NCI-H82 treated with DMSO at 0.1 percent for 48 hours (cell line): ENCODE measurements around the gene WDR64.
"Not testable (repeated sequence)": the region's sequence is repeated elsewhere in the genome, so short reads cannot be mapped to it uniquely, and the experiment has no call there.

Experiments
- DNase-seq: peaks from one replicate; lab custom pipeline; 2025; ENCODE audit not compliant: unreplicated experiment; lab: John Stamatoyannopoulos, UW

WDR64 gene

GRCh38 chr1:241787691-241788090 is 135.6 kb downstream of the WDR64 start:
- no peak for DNase-seq

GRCh38 chr1:241789061-241789460 is 137.0 kb downstream of the WDR64 start:
- DNase-seq, result no peak

- no peak for DNase-seq
Measured at GRCh38 chr1:241799416-241799815, 147.3 kb downstream of the WDR64 start.

- no peak for DNase-seq
Measured at GRCh38 chr1:241800640-241801039, 148.6 kb downstream of the WDR64 start.

GRCh38 chr1:241802863-241803262 is 150.8 kb downstream of the WDR64 start:
- DNase-seq, result no peak

GRCh38 chr1:241804706-241805105 is 152.6 kb downstream of the WDR64 start:
- DNase-seq, result not testable (repeated sequence)

GRCh38 chr1:241808265-241808664 is 156.2 kb downstream of the WDR64 start:
- no peak for DNase-seq

DNA sequence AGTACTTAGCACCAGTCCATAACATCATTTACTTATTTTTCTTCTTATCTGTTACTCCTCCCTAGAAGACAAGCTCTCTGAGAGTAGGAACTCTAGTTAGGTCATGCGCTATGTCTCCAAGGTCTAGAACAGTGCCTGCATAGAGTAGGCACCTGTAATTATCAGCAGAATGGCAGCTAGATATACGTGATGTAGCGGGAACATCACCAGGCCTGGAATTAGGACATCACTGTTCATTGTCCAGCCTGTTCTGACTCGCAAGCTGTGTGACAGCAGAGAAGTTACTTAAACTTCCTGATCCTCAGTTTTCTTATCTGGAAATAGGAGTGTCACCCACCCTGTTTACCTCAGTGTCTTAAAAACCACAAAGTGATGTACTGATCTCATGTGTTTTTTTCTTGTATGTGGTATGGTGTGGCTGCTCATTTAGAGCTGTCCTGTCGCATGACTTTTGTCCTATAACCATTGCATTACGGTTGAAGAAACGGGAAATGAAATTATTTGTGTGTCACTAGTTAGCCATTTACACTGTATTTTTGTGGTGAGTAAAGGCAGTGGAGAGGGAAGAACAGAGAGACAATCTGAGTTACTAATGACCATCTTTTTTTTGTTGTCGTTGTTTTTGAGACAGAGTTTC is 158.8 kb downstream of the WDR64 start:
- DNase-seq, result no peak

DNA sequence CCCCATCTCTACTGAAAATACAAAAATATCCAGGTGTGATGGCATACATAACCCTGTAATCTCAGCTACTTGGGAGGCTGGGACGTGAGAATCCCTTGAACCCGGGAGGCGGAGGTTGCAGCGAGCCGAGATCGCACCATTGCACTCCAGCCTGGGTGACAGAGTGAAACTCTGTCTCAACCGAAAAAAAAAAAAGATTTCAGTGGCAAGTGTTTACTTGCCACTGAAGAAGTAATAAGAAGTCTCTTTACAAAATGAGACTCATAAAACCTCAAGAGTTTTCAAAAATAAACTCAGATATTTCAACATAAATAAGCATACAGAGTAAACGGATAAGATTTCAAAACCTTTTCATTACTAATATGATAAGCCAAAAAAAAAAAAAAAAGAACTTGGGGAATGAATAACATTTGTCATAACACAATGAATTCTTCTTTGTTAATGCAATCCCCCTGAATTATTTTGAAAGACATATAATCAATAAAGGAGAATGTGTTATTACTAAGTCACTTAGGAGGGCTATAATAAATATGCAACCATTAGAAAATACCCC is 161.8 kb downstream of the WDR64 start:
- DNase-seq, result no peak

GRCh38 chr1:241816008-241816407 is 163.9 kb downstream of the WDR64 start:
- DNase-seq, result no peak

DNA sequence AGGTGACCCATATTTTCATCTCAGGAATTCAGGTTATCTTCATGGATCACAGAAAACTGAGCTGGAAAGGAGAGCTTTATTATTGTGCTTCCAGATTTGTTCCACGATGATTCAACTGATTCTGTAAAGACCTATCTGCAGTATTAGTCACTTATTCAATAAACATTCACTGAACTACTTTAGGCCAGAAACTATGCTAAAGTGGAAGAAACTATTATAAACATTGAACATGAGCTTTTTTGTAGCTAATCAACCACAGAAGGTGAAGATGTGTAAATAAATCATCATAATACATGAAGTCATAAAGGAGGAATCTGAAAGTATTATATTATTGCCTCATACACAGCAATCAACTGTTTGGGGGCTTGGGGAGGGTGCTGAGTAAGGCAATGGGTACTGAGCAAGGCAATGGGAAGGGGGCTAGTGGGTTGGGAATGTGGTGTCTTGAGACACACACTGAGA is 165.3 kb downstream of the WDR64 start:
- DNase-seq, result no peak

GRCh38 chr1:241817956-241818612 is 166.0 kb downstream of the WDR64 start:
- DNase-seq, result no peak

DNA sequence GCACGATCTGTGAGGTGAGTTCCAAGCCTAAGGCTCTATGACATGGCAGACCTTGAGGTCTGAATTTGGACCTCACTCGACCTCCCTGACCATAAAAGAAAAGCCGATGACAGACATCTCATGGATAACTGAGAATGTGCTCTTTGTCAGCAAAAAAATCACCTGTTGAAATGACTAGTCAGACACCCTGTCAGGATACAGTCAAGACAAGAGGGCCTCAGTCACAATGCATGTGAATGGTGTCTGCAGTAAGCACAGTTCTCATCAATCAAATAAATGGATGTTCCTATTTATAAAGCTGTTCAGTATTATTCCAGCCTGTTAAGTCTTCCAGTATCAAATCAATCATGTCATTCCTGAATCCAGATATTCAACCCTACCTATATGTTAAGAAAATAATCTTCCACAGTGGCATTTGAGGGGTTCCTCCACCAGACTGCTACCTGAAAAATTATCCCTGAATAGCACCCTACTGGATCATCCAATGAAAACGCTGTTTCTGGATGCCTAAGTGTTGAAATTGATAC is 167.3 kb downstream of the WDR64 start:
- DNase-seq, result no peak

GRCh38 chr1:241821363-241821762 is 169.3 kb downstream of the WDR64 start:
- no peak for DNase-seq

DNA sequence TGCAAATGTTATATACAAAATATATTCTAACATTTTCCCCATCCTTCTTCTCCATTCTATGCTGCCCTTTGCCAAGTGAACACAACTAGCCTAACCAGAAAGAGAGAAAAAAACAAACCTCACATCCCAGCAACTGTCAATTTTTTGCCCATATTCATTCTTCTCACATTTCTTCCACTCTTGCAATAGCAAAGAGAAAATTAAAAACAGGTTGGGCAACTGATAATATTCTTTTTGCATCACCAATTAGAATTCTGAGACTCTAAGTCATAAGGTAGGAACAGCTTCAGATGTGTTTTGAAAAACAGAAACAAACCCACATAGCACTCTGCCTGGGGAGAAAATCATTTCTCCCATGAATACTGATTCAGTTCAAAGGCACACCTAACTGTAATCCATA is 170.8 kb downstream of the WDR64 start:
- DNase-seq, result no peak

- no peak for DNase-seq
Measured at GRCh38 chr1:241823925-241824324, 171.8 kb downstream of the WDR64 start.

DNA sequence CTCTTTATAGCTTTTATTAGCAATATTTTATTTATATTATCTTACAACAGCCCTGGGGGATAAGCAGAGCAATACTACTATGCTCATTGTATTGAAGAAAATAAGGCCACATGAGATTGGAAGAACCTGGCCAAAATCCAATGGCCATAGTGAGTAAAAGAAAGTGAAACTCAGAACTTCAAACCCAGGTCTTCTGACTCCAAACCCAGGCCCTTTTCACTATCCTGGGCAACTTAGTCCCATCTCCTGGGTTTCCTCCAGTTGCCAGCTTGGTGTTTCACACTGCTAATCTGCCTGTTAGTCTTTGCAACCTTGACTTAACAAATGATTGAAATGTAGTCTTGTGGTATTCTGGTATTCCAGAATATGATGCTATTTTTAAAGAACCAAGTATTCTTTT is 173.5 kb downstream of the WDR64 start:
- no peak for DNase-seq

DNA sequence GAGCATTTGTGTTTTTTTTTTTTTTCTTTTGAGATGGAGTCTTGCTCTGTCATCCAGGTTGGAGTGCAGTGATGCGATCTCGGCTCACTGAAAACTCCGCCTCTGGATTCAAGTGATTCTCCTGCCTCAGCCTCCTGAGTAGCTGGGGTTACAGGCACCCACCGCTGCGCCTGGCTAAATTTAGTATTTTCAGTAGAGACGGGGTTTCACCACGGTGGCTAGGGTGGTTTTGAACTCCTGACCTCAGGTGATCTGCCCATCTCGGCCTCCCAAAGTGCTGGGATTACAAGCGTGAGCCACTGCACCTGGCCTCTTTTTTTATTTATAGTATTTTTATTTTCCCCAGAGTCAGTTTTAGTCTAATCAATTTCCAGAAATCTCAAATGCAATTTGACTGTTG is 174.5 kb downstream of the WDR64 start:
- not testable (repeated sequence) for DNase-seq

DNA sequence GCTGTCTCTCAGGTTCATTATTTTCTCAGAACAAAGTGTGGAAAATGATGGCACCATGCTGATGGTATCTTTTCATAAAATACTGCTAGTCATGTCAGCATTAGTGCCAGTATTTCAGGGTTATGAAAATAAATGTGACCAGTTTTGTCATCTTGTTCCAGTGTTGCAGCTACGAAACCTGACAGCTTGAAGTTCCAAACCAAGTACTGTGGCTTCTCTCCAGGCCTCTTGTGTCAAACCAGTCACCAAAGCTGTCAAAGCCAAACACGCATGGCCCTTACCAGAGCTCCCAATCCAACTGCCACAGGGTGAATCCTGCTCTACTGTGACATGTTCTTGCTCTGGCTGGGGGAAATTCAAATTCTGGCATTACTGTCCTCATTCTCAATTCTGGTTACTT is 175.2 kb downstream of the WDR64 start:
- DNase-seq, result no peak

DNA sequence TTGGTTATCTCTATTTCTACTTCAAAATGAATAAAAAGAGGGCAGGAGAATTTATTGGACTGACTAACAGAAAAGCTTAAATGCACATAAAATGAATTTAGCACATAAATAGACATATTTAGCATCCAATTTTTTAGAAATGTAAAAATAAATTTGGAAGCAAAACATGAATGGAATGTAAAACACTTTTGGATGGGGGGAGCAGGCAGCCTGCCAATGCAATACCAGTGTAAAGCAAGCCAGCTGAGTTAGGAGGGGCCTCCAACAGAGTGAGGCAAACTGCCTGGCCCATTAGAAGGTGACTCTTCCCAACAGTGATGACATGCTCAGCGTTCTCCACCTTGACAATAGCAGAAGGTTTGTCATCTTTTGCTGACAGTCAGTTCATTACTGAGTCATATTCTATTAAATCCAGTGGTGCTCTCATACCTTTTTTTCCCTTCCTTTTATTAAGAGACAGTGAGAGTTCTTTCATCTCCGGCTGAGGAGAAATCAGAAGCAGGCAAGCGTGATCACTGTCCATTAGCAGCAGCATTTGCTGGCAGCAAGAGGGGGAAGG is 176.5 kb downstream of the WDR64 start:
- no peak for DNase-seq

DNA sequence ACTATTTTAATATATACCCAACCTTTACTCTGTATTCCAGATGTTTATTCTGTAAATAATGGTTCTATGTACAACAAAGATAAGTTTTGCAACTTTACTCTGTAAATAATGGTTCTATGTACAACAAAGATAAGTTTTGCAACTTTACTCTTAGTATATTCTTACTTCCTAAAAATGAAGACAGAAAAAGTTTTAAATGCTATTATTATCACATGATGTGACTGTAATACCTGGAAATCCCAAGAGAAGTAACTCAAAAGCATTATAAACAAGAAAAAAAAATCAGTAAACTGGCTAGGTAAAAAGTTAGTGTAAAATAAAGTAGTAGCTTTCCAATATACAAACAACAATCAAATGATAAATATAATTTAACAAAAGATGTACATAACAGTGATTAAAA is 177.4 kb downstream of the WDR64 start:
- DNase-seq, result no peak
